ENCODE data around the gene TBC1D5.
"Not testable (repeated sequence)": the region's sequence is repeated elsewhere in the genome, so short reads cannot be mapped to it uniquely, and the experiment has no call there.

TBC1D5 gene

GRCh38 chr3:17625133-17625532 is 117.3 kb downstream of the TBC1D5 start:
- no peaks in the 10 kb centered on the region for H3K36me3 ChIP-seq (ENCODE audit: control insufficient read depth, insufficient read depth, low read length)
- H3K9me3 ChIP-seq (ENCODE audit: control insufficient read depth, insufficient read depth, low read length), result no peaks in the 10 kb centered on the region
- no peak overlapping the region for H3K9ac ChIP-seq (ENCODE audit: low read depth, low read length)
- peaks cover 59% of the 10 kb centered on the region for H3K4me1 ChIP-seq (ENCODE audit: control insufficient read depth, insufficient read depth, low read length)
- H3K27ac ChIP-seq (ENCODE audit: low read depth, low read length), result peak overlapping the region; percentile 53
- H3K27me3 ChIP-seq (ENCODE audit: control insufficient read depth, insufficient read depth, low read length), result no peaks in the 10 kb centered on the region
- H3K4me3 ChIP-seq (ENCODE audit: low read depth, low read length), result peak overlapping the region; percentile 25; the same call in 1 of the 2 replicates

GRCh38 chr3:17623464-17623863 is 119.0 kb downstream of the TBC1D5 start:
- Histone ChIP-seq H3K27me3 (ENCODE audit: control insufficient read depth, insufficient read depth, low read length) (no peaks in the 10 kb centered on the region), H3K4me3 (ENCODE audit: low read depth, low read length) (no peak overlapping the region), H3K36me3 (ENCODE audit: control insufficient read depth, insufficient read depth, low read length) (no peaks in the 10 kb centered on the region)

GRCh38 chr3:17619968-17620367 is 122.5 kb downstream of the TBC1D5 start:
- Histone ChIP-seq H3K27ac (ENCODE audit: low read depth, low read length) (no peak overlapping the region), H3K9me3 (ENCODE audit: control insufficient read depth, insufficient read depth, low read length) (no peaks in the 10 kb centered on the region), H3K4me3 (ENCODE audit: low read depth, low read length) (no peak overlapping the region), H3K4me1 (ENCODE audit: control insufficient read depth, insufficient read depth, low read length) (peaks cover 29% of the 10 kb centered on the region), H3K36me3 (ENCODE audit: control insufficient read depth, insufficient read depth, low read length) (no peaks in the 10 kb centered on the region), H3K9ac (ENCODE audit: low read depth, low read length) (no peak overlapping the region), H3K27me3 (ENCODE audit: control insufficient read depth, insufficient read depth, low read length) (no peaks in the 10 kb centered on the region)

More at GRCh38 chr3:17623464-17623863, 119.0 kb downstream of the TBC1D5 start:
- Histone ChIP-seq H3K9ac (ENCODE audit: low read depth, low read length) (no peak overlapping the region), H3K27ac (ENCODE audit: low read depth, low read length) (no peak overlapping the region), H3K4me1 (ENCODE audit: control insufficient read depth, insufficient read depth, low read length) (peaks cover 61% of the 10 kb centered on the region), H3K9me3 (ENCODE audit: control insufficient read depth, insufficient read depth, low read length) (no peaks in the 10 kb centered on the region)

DNA sequence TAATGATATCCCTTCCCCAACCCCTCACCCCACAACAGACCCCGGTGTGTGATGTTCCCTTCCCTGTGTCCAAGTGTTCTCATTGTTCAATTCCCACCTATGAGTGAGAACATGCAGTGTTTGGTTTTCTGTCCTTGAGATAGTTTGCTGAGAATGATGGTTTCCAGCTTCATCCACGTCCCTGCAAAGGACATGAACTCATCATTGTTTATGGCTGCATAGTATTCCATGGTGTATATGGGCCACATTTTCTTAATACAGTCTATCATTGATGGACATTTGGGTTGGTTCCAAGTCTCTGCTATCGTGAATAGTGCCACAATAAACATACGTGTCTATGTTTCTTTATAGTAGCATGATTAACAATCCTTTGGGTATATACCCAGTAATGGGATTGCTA is 129.4 kb downstream of the TBC1D5 start:
- H3K4me3 ChIP-seq (ENCODE audit: low read depth, low read length); H3K9ac ChIP-seq (ENCODE audit: low read depth, low read length); H3K27ac ChIP-seq (ENCODE audit: low read depth, low read length); H3K36me3 ChIP-seq (ENCODE audit: control insufficient read depth, insufficient read depth, low read length); H3K27me3 ChIP-seq (ENCODE audit: control insufficient read depth, insufficient read depth, low read length); H3K9me3 ChIP-seq (ENCODE audit: control insufficient read depth, insufficient read depth, low read length); H3K4me1 ChIP-seq (ENCODE audit: control insufficient read depth, insufficient read depth, low read length): not testable (repeated sequence)

GRCh38 chr3:17607905-17608304 is 134.5 kb downstream of the TBC1D5 start:
- H3K9ac ChIP-seq (ENCODE audit: low read depth, low read length), result no peak overlapping the region
- H3K27ac ChIP-seq (ENCODE audit: low read depth, low read length), result no peak overlapping the region
- H3K4me3 ChIP-seq (ENCODE audit: low read depth, low read length), result no peak overlapping the region
- H3K4me1 ChIP-seq (ENCODE audit: control insufficient read depth, insufficient read depth, low read length), result peaks cover 10% of the 10 kb centered on the region
- H3K36me3 ChIP-seq (ENCODE audit: control insufficient read depth, insufficient read depth, low read length), result no peaks in the 10 kb centered on the region
- no peaks in the 10 kb centered on the region for H3K27me3 ChIP-seq (ENCODE audit: control insufficient read depth, insufficient read depth, low read length)
- no peaks in the 10 kb centered on the region for H3K9me3 ChIP-seq (ENCODE audit: control insufficient read depth, insufficient read depth, low read length)

- no peak overlapping the region for H3K4me3 ChIP-seq (ENCODE audit: low read depth, low read length)
- H3K36me3 ChIP-seq (ENCODE audit: control insufficient read depth, insufficient read depth, low read length), result no peaks in the 10 kb centered on the region
- H3K27me3 ChIP-seq (ENCODE audit: control insufficient read depth, insufficient read depth, low read length), result no peaks in the 10 kb centered on the region
- no peaks in the 10 kb centered on the region for H3K9me3 ChIP-seq (ENCODE audit: control insufficient read depth, insufficient read depth, low read length)
- no peak overlapping the region for H3K27ac ChIP-seq (ENCODE audit: low read depth, low read length)
- H3K4me1 ChIP-seq (ENCODE audit: control insufficient read depth, insufficient read depth, low read length), result peaks cover 10% of the 10 kb centered on the region
- H3K9ac ChIP-seq (ENCODE audit: low read depth, low read length), result no peak overlapping the region
Observed at GRCh38 chr3:17605934-17606333, 136.5 kb downstream of the TBC1D5 start.

DNA sequence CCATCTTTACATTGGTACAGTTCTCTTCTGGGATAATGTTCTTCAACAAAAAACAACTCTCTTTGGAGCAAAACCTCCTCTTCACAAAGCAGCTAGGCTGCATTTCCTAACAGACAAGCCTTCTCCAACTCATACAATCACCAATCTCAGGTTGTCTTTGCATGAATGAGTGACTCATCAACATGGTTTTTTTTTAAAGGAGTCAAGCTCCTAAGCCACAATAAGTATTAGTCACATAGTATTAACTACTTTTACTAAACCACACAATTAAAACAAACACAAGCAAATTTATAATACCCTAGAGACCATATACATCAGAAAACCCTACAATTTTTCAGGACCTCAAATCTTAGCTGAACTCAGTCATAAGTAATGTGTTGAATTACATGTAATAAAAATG is 137.4 kb downstream of the TBC1D5 start:
- Histone ChIP-seq H3K9me3 (ENCODE audit: control insufficient read depth, insufficient read depth, low read length) (no peaks in the 10 kb centered on the region), H3K9ac (ENCODE audit: low read depth, low read length) (no peak overlapping the region), H3K27me3 (ENCODE audit: control insufficient read depth, insufficient read depth, low read length) (no peaks in the 10 kb centered on the region), H3K4me1 (ENCODE audit: control insufficient read depth, insufficient read depth, low read length) (peaks cover 10% of the 10 kb centered on the region), H3K36me3 (ENCODE audit: control insufficient read depth, insufficient read depth, low read length) (no peaks in the 10 kb centered on the region), H3K4me3 (ENCODE audit: low read depth, low read length) (no peak overlapping the region), H3K27ac (ENCODE audit: low read depth, low read length) (no peak overlapping the region)

DNA sequence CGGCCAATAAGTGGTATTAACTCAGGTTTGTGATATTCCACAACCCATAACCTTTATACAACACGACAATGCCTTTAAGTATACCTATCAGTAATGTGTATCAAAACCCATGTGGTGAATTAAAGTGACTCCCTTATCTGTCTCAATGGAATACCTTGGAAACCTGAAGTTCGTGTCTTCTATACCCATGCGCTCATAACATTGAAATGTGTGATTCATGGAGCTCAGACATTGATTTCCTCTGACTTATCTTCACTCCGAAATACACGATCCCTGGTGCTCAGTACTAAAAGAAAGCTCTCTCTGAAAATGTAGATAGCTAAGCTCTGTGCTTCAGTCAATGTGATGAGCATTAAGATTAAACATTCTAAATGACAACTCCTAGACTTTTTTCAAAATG is 140.3 kb downstream of the TBC1D5 start:
- H3K36me3 ChIP-seq (ENCODE audit: control insufficient read depth, insufficient read depth, low read length), result no peaks in the 10 kb centered on the region
- no peak overlapping the region for H3K9ac ChIP-seq (ENCODE audit: low read depth, low read length)

DNA sequence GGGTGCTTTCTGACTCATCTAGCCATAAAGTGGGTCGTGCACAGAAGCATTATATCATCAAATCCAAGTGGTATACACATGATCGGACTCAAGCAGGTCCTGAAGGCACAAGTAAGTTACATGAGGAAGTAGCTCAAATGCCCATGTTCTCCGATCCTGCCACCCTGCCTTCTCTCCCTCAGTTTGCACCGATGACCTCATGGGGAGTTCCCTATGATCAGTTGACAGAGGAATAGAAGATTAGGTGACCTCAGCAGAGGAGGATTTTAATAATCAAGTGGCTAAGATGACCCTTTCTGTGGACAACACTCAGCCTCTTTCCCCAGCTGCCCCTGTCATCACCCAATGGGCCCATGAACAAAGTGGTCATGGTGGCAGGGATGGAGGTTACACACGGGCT is 149.5 kb downstream of the TBC1D5 start:
- Histone ChIP-seq H3K4me1 (ENCODE audit: control insufficient read depth, insufficient read depth, low read length) (no peaks in the 10 kb centered on the region), H3K27ac (ENCODE audit: low read depth, low read length) (no peak overlapping the region), H3K4me3 (ENCODE audit: low read depth, low read length) (no peak overlapping the region), H3K27me3 (ENCODE audit: control insufficient read depth, insufficient read depth, low read length) (no peaks in the 10 kb centered on the region), H3K36me3 (ENCODE audit: control insufficient read depth, insufficient read depth, low read length) (no peaks in the 10 kb centered on the region), H3K9ac (ENCODE audit: low read depth, low read length) (no peak overlapping the region), H3K9me3 (ENCODE audit: control insufficient read depth, insufficient read depth, low read length) (peaks cover 11% of the 10 kb centered on the region)

More for the DNA sequence above, 140.3 kb downstream of the TBC1D5 start:
- peaks cover under 1% of the 10 kb centered on the region; the same call in 1 of the 2 replicates for H3K4me1 ChIP-seq (ENCODE audit: control insufficient read depth, insufficient read depth, low read length)
- no peak overlapping the region for H3K27ac ChIP-seq (ENCODE audit: low read depth, low read length)
- H3K4me3 ChIP-seq (ENCODE audit: low read depth, low read length), result no peak overlapping the region
- no peaks in the 10 kb centered on the region; the same call in 1 of the 2 replicates for H3K9me3 ChIP-seq (ENCODE audit: control insufficient read depth, insufficient read depth, low read length)
- H3K27me3 ChIP-seq (ENCODE audit: control insufficient read depth, insufficient read depth, low read length), result no peaks in the 10 kb centered on the region

GRCh38 chr3:17590465-17590864 is 152.0 kb downstream of the TBC1D5 start:
- no peaks in the 10 kb centered on the region for H3K36me3 ChIP-seq (ENCODE audit: control insufficient read depth, insufficient read depth, low read length)
- H3K4me1 ChIP-seq (ENCODE audit: control insufficient read depth, insufficient read depth, low read length), result peaks cover 9% of the 10 kb centered on the region
- no peak overlapping the region for H3K4me3 ChIP-seq (ENCODE audit: low read depth, low read length)
- H3K27me3 ChIP-seq (ENCODE audit: control insufficient read depth, insufficient read depth, low read length), result no peaks in the 10 kb centered on the region
- no peak overlapping the region for H3K27ac ChIP-seq (ENCODE audit: low read depth, low read length)
- H3K9ac ChIP-seq (ENCODE audit: low read depth, low read length), result no peak overlapping the region
- H3K9me3 ChIP-seq (ENCODE audit: control insufficient read depth, insufficient read depth, low read length), result peaks cover 11% of the 10 kb centered on the region

- H3K4me3 ChIP-seq (ENCODE audit: low read depth, low read length), result no peak overlapping the region
- no peaks in the 10 kb centered on the region for H3K36me3 ChIP-seq (ENCODE audit: control insufficient read depth, insufficient read depth, low read length)
- H3K4me1 ChIP-seq (ENCODE audit: control insufficient read depth, insufficient read depth, low read length), result peaks cover 12% of the 10 kb centered on the region
- H3K9me3 ChIP-seq (ENCODE audit: control insufficient read depth, insufficient read depth, low read length), result peaks cover 11% of the 10 kb centered on the region
- no peak overlapping the region for H3K27ac ChIP-seq (ENCODE audit: low read depth, low read length)
- H3K9ac ChIP-seq (ENCODE audit: low read depth, low read length), result no peak overlapping the region
- H3K27me3 ChIP-seq (ENCODE audit: control insufficient read depth, insufficient read depth, low read length), result no peaks in the 10 kb centered on the region
Observed at GRCh38 chr3:17589888-17590287, 152.5 kb downstream of the TBC1D5 start.

DNA sequence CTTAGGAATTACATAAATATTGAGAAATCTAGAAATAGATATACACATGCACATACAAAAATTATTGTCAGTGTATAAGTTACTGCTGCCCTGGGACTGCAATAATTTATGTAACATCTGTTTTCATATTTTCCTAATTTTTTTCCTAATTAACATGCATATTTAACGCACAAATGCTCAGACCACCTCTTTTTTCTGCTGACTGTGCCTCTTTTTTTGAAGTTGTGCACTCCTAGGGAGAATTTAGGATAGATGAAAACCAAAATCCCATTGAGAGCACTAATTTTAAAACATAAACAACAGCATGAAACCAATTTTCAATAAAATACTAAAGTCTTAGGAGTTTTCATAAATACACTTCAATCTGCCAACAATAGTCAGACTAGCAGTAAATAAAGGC is 154.0 kb downstream of the TBC1D5 start:
- Histone ChIP-seq H3K4me1 (ENCODE audit: control insufficient read depth, insufficient read depth, low read length) (peaks cover 12% of the 10 kb centered on the region), H3K27ac (ENCODE audit: low read depth, low read length) (no peak overlapping the region), H3K27me3 (ENCODE audit: control insufficient read depth, insufficient read depth, low read length) (no peaks in the 10 kb centered on the region), H3K4me3 (ENCODE audit: low read depth, low read length) (no peak overlapping the region), H3K9ac (ENCODE audit: low read depth, low read length) (no peak overlapping the region), H3K9me3 (ENCODE audit: control insufficient read depth, insufficient read depth, low read length) (peaks cover 11% of the 10 kb centered on the region), H3K36me3 (ENCODE audit: control insufficient read depth, insufficient read depth, low read length) (no peaks in the 10 kb centered on the region)
